ENCODE data around the gene GYG1.

- TF ChIP-seq CTCF (IDR thresholded peaks at IDR 0.05) (no peak), POLR2A (IDR thresholded peaks at IDR 0.05) (no peak)
Measured at GRCh38 chr3:149058198-149058597, 66.9 kb downstream of the GYG1 start.
